GM19324 (cell line): Measurements from ENCODE around the gene ZNF683.
"Not testable (repeated sequence)": the region's sequence is repeated elsewhere in the genome, so short reads cannot be mapped to it uniquely, and the experiment has no call there.

Experiments used
- ATAC-seq: cut with Tn5 transposase; IDR thresholded peaks from one replicate; pipeline ENCODE4 v1.9.1; 2021; ENCODE audit warnings: mild to moderate bottlenecking, moderate library complexity; ENCODE audit not compliant: unreplicated experiment, low FRiP score

Gene ZNF683

GRCh38 chr1:26372611-26373010, at the start of gene ZNF683:
Gene ZNF683, minus strand, starts transcription at chr1:26372750. Its CDS starts 4,179 bp downstream, at chr1:26368571.
- ATAC-seq: not testable (repeated sequence)

- ATAC-seq: no peak
Measured at GRCh38 chr1:26419494-26419893, 46.9 kb upstream of the ZNF683 start.

GRCh38 chr1:26418865-26419349, 46.4 kb upstream of the ZNF683 start:
- no peak for ATAC-seq

- ATAC-seq: no peak
Measured at GRCh38 chr1:26417111-26417759, 44.7 kb upstream of the ZNF683 start.

- no peak for ATAC-seq
Measured at GRCh38 chr1:26413031-26413430, 40.5 kb upstream of the ZNF683 start.

GRCh38 chr1:26412180-26412840, 39.8 kb upstream of the ZNF683 start:
- ATAC-seq: no peak

GRCh38 chr1:26411624-26412074, 39.1 kb upstream of the ZNF683 start:
- ATAC-seq: no peak

- no peak for ATAC-seq
Measured at GRCh38 chr1:26410706-26411623, 38.4 kb upstream of the ZNF683 start, which contains the start of gene LIN28A. Gene LIN28A, plus strand, starts transcription at chr1:26410817. Its CDS starts 75 bp downstream, at chr1:26410892.

GRCh38 chr1:26409191-26409807, 36.7 kb upstream of the ZNF683 start:
- no peak for ATAC-seq

GRCh38 chr1:26408604-26409003, 36.1 kb upstream of the ZNF683 start:
- ATAC-seq: no peak

GRCh38 chr1:26405281-26405915, 32.8 kb upstream of the ZNF683 start:
- no peak for ATAC-seq

GRCh38 chr1:26404641-26405040, 32.1 kb upstream of the ZNF683 start:
- ATAC-seq: no peak

- ATAC-seq: no peak
Measured at GRCh38 chr1:26403656-26404055, 31.1 kb upstream of the ZNF683 start.

- ATAC-seq: no peak
Measured at GRCh38 chr1:26401891-26402290, 29.3 kb upstream of the ZNF683 start.

- no peak for ATAC-seq
Measured at GRCh38 chr1:26399034-26399433, 26.5 kb upstream of the ZNF683 start.

- no peak for ATAC-seq
Measured at GRCh38 chr1:26395754-26396153, 23.2 kb upstream of the ZNF683 start.

- ATAC-seq: no peak
Measured at GRCh38 chr1:26391450-26391849, 18.9 kb upstream of the ZNF683 start.

GRCh38 chr1:26389604-26390247, 17.2 kb upstream of the ZNF683 start:
- ATAC-seq: no peak

GRCh38 chr1:26388791-26389445, 16.4 kb upstream of the ZNF683 start:
- ATAC-seq: no peak
